ENCODE data around the gene TAPT1. TPM values are rescaled to one million over a fixed set of nuclear protein-coding genes. Genes with fewer than 3 reads are reported as not detected.

TAPT1 gene
- total and polyA plus RNA-seq, 7 donors = 6.0 to 43.8 (median 29.4) TPM

GRCh38 chr4:16118090-16118489 lies 108.2 kb downstream of the TAPT1 start:
- no peak overlapping the region for H3K27ac ChIP-seq
- peaks cover 0 to 6% (median 0%) of the 10 kb centered on the region in 4 donors for H3K4me1 ChIP-seq
- no peaks in the 10 kb centered on the region for H3K27me3 ChIP-seq
- intact Hi-C loops (cut with DNase I) = no loop called here
- WGBS, 2 donors = 72 to 79% methylated on average over 2 of the region's 2 CpGs
- H3K4me3 ChIP-seq = no peak overlapping the region
- no peaks in the 10 kb centered on the region for H3K9me3 ChIP-seq
- no peaks in the 10 kb centered on the region for H3K36me3 ChIP-seq
- DNase-seq = no peak
- no peak for TF ChIP-seq POLR2AphosphoS5 (IDR thresholded peaks at IDR 0.05)
- TF ChIP-seq EP300 (IDR thresholded peaks at IDR 0.05) = no peak
- TF ChIP-seq POLR2A (IDR thresholded peaks at IDR 0.05) = no peak
- no peak for TF ChIP-seq CTCF (IDR thresholded peaks at IDR 0.05)

GRCh38 chr4:16117164-16117563 lies 109.1 kb downstream of the TAPT1 start:
- Histone ChIP-seq H3K27ac (no peak overlapping the region), H3K9me3 (no peaks in the 10 kb centered on the region), H3K4me3 (no peak overlapping the region), H3K4me1 (peaks cover 0 to 6% (median 0%) of the 10 kb centered on the region in 4 donors), H3K27me3 (no peaks in the 10 kb centered on the region), H3K36me3 (no peaks in the 10 kb centered on the region)
- intact Hi-C loops (cut with DNase I) = no loop called here
- 85 to 88% methylated on average over 5 of the region's 5 CpGs for WGBS, 2 donors
- TF ChIP-seq EP300 (IDR thresholded peaks at IDR 0.05) = no peak
- no peak for DNase-seq

- no peaks in the 10 kb centered on the region for H3K27me3 ChIP-seq
- H3K9me3 ChIP-seq = no peaks in the 10 kb centered on the region
- no peak for TF ChIP-seq CTCF (IDR thresholded peaks at IDR 0.05)
- no peak overlapping the region for H3K4me3 ChIP-seq
- no peak for DNase-seq
- intact Hi-C loops (cut with DNase I) = no loop called here
- WGBS, 2 donors = 64 to 71% methylated on average over 3 of the region's 3 CpGs
- H3K36me3 ChIP-seq = no peaks in the 10 kb centered on the region
- peaks cover 0 to 6% (median 0%) of the 10 kb centered on the region in 4 donors for H3K4me1 ChIP-seq
- no peak overlapping the region for H3K27ac ChIP-seq
Observed at GRCh38 chr4:16116493-16116990, 109.7 kb downstream of the TAPT1 start.

- no peaks in the 10 kb centered on the region for H3K9me3 ChIP-seq
- 95% methylated on average over 7 of the region's 7 CpGs for WGBS, 2 donors
- H3K27ac ChIP-seq = no peak overlapping the region
- H3K4me1 ChIP-seq = peaks cover 0 to 6% (median 0%) of the 10 kb centered on the region in 4 donors
- no peak for DNase-seq
- H3K4me3 ChIP-seq = no peak overlapping the region
- H3K36me3 ChIP-seq = no peaks in the 10 kb centered on the region
- H3K27me3 ChIP-seq = no peaks in the 10 kb centered on the region
- intact Hi-C loops (cut with DNase I) = no loop called here
- TF ChIP-seq EP300 (IDR thresholded peaks at IDR 0.05) (no peak), CTCF (IDR thresholded peaks at IDR 0.05) (no peak), POLR2AphosphoS5 (IDR thresholded peaks at IDR 0.05) (no peak), POLR2A (IDR thresholded peaks at IDR 0.05) (no peak)
Observed at GRCh38 chr4:16116019-16116418, 110.3 kb downstream of the TAPT1 start.

GRCh38 chr4:16114546-16114945 lies 111.7 kb downstream of the TAPT1 start:
- 89 to 90% methylated on average over 6 of the region's 6 CpGs for WGBS, 2 donors
- no peaks in the 10 kb centered on the region for H3K27me3 ChIP-seq
- no peaks in the 10 kb centered on the region for H3K9me3 ChIP-seq
- H3K4me3 ChIP-seq = no peak overlapping the region
- no peak overlapping the region for H3K27ac ChIP-seq
- H3K4me1 ChIP-seq = peaks cover 0 to 6% (median 0%) of the 10 kb centered on the region in 4 donors
- intact Hi-C loops (cut with DNase I) = no loop called here
- H3K36me3 ChIP-seq = no peaks in the 10 kb centered on the region
- DNase-seq = no peak
- TF ChIP-seq POLR2A (IDR thresholded peaks at IDR 0.05) = no peak
- no peak for TF ChIP-seq EP300 (IDR thresholded peaks at IDR 0.05)

GRCh38 chr4:16113741-16114140 lies 112.5 kb downstream of the TAPT1 start:
- peaks cover 0 to 6% (median 0%) of the 10 kb centered on the region in 4 donors for H3K4me1 ChIP-seq
- no peak for TF ChIP-seq POLR2AphosphoS5 (IDR thresholded peaks at IDR 0.05)
- no peak for TF ChIP-seq EP300 (IDR thresholded peaks at IDR 0.05)
- no peak for TF ChIP-seq POLR2A (IDR thresholded peaks at IDR 0.05)
- TF ChIP-seq CTCF (IDR thresholded peaks at IDR 0.05) = no peak
- DNase-seq = no peak
- no peaks in the 10 kb centered on the region for H3K9me3 ChIP-seq
- H3K4me3 ChIP-seq = no peak overlapping the region
- H3K27me3 ChIP-seq = no peaks in the 10 kb centered on the region
- 76 to 91% methylated on average over 3 of the region's 3 CpGs for WGBS, 2 donors
- intact Hi-C loops (cut with DNase I) = no loop called here
- H3K27ac ChIP-seq = no peak overlapping the region
- H3K36me3 ChIP-seq = no peaks in the 10 kb centered on the region

Data from sigmoid colon (tissue), 7 donors.